NB4 (cell line): ENCODE data around the gene METRN.
A peak's percentile ranks its signal among the peaks of the same experiment; 100 is the strongest.

Experiments used
- MYC ChIP-seq: IDR thresholded peaks from 2 replicates; pipeline ENCODE4 v1.6.1; 2011; ENCODE audit warnings: low read depth, low read length
- POLR2A ChIP-seq: IDR thresholded peaks from 2 replicates; pipeline ENCODE4 v1.6.1; 2011; ENCODE audit warnings: mild to moderate bottlenecking; ENCODE audit not compliant: insufficient read length; ENCODE audit errors: extremely low read depth
- TF ChIP-seq, protein P1 (sequence below): IDR thresholded peaks from one replicate; pipeline ENCODE4 v1.5.1; 2012; ENCODE audit warnings: low read depth, low read length

DNA sequence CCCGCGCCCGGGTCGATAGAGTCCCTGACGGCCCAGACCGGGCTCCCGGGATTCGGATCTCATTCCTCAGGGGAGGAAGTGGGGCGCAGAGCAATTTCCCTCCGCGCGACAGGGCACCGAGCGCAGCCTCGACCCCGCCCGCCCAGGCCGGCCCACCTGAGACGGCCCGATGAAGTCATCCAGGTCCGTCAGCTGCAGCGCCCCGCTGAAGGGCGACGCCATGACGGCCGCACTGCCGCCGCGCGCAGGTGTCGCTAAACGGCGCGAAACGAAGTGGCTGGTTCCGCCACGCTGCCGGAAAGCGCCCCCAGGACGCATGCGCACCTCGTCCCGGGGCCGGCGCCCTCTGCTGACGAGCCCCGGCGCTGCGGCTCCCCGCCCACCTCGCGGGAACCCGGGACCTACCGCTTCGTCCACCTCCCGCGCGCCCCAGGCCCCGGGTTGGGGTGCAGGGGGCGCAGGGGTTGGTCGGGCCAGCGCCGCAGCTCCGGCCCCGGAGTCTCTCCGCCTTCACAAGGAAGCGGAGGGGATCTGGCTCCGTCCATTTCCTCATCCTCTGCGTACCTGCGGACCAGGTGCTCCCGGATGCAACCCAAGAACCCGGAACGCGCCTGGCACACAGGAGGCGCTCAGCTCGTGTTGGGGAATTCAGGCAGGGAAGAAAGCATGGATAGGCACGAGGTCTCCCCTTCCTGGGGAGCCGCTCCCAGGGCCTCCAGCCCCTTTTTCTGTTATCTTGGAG is 26.0 kb downstream of the METRN start, which contains the start of gene CIAO3:
- TF ChIP-seq, protein P1, sequence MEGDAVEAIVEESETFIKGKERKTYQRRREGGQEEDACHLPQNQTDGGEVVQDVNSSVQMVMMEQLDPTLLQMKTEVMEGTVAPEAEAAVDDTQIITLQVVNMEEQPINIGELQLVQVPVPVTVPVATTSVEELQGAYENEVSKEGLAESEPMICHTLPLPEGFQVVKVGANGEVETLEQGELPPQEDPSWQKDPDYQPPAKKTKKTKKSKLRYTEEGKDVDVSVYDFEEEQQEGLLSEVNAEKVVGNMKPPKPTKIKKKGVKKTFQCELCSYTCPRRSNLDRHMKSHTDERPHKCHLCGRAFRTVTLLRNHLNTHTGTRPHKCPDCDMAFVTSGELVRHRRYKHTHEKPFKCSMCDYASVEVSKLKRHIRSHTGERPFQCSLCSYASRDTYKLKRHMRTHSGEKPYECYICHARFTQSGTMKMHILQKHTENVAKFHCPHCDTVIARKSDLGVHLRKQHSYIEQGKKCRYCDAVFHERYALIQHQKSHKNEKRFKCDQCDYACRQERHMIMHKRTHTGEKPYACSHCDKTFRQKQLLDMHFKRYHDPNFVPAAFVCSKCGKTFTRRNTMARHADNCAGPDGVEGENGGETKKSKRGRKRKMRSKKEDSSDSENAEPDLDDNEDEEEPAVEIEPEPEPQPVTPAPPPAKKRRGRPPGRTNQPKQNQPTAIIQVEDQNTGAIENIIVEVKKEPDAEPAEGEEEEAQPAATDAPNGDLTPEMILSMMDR: peak; percentile 53
- TF ChIP-seq POLR2A: no peak
- peak; percentile 44 for TF ChIP-seq MYC
